ENCODE data around the gene MAPK8. TPM values are rescaled to one million over a fixed set of nuclear protein-coding genes. Genes with fewer than 3 reads are reported as not detected.
"Not testable (repeated sequence)": the region's sequence is repeated elsewhere in the genome, so short reads cannot be mapped to it uniquely, and the experiment has no call there.

Gene MAPK8
- total RNA-seq, 4 donors from 2014 or later: 36.1 to 51.5 (median 46.9) TPM

DNA sequence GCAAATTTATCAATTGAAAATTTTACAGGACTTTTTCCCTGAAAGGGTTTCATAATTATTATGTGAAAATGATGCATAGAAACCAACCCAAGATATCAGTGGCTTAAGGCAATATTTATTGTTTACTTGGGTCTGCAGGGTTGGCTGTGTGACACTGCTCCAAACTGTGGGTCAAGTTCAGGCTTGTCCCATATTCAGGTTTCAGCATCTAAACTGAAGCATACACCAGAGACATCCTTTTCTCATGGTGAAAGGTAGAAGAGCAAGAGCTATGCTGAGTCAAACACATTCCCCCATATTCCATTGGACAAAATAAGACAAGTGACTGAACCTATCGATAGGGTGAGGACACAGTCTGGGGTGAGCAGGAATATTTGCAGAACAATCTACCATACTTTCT, 110.9 kb downstream of the MAPK8 start:
- ATAC-seq (ENCODE audit: low FRiP score) (no peak), DNase-seq (ENCODE audit: low spot score) (no peak)
- TF ChIP-seq, protein P1, sequence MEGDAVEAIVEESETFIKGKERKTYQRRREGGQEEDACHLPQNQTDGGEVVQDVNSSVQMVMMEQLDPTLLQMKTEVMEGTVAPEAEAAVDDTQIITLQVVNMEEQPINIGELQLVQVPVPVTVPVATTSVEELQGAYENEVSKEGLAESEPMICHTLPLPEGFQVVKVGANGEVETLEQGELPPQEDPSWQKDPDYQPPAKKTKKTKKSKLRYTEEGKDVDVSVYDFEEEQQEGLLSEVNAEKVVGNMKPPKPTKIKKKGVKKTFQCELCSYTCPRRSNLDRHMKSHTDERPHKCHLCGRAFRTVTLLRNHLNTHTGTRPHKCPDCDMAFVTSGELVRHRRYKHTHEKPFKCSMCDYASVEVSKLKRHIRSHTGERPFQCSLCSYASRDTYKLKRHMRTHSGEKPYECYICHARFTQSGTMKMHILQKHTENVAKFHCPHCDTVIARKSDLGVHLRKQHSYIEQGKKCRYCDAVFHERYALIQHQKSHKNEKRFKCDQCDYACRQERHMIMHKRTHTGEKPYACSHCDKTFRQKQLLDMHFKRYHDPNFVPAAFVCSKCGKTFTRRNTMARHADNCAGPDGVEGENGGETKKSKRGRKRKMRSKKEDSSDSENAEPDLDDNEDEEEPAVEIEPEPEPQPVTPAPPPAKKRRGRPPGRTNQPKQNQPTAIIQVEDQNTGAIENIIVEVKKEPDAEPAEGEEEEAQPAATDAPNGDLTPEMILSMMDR (IDR thresholded peaks at IDR 0.05): no peak

DNA sequence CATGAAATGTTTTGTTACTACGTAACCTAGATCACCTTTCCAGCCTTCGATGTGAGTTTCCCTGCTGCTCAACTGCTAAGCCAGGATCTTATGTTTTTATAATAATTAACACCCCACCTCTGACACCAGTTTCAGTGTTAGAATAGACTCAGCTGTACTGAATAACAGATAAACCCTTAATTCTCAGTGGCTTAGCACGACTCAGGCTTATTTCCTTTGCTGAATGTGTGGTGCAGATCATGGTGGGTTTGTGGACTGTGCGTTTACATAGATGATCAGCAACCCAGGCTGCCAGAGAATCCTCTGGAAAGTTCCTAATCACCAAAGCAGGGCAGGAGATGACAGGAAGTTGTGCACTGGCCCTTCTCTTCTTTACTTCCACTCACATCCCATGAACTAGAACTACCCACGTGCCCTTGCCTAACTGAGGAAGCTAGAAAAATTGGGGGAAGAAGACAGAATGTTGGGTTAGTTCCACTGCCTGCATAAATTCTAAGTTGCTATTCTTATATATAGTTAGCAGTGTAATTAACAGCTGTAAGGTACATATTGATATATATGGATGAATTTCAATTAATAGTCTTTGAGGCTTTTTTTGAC, 111.8 kb downstream of the MAPK8 start:
- TF ChIP-seq, protein P1 (IDR thresholded peaks at IDR 0.05): no peak
- DNase-seq (ENCODE audit: low spot score): no peak
- no peak for ATAC-seq (ENCODE audit: low FRiP score)

DNA sequence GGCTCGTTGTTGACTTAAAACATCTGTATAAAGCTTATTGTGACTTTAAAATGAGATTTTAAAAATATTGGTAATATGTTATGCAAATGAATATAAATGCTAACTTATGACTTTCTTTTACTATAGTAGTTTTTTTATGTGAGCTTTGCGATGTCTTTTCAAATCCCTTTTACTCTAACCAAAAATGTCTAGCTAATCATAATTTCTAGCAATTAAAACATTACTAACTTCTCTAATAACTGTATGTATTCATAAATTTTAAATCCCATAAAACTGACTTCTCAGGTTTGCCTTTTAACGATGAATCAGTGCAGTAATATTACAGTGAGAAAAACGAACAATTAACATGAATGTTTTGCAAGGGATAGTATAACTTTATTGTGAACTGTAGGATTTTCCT, 113.2 kb downstream of the MAPK8 start:
- no peak for DNase-seq (ENCODE audit: low spot score)
- TF ChIP-seq, protein P1 (IDR thresholded peaks at IDR 0.05): no peak
- ATAC-seq (ENCODE audit: low FRiP score): no peak

DNA sequence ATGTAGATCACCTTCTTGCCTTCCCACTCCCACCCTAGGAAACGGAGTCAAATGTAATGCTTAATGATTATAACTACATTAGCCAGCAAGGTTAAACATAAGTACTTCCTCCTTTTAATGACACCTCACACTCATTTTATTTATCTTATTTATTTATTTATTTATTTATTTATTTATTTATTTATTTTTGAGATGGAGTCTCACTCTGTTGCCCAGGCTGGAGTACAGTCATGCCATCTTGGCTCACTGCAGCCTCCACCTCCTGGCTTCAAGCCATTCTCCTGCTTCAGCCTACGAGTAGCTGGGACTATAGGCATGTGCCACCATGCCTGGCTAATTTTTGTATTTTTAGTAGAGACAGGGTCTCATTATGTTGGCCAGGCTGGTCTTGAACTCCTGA, 115.4 kb downstream of the MAPK8 start:
- DNase-seq (ENCODE audit: low spot score): not testable (repeated sequence)

DNA sequence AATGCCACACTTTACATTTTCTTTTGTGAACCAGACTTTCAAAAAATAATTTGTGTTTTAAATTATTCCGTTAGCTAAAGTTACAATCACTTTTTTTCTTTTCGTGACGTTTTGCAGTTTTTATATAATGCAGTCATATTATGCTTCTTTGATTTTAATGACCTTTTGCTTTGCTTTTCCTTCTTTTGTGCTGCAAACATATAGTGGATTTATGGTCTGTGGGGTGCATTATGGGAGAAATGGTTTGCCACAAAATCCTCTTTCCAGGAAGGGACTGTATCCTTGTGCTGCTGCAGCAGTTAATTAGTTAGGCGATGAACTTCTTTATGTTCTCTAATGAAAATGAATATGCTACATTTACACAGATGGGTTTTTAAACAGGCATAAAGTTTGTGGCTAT, 117.4 kb downstream of the MAPK8 start:
- ATAC-seq (ENCODE audit: low FRiP score) (no peak), DNase-seq (ENCODE audit: low spot score) (no peak)
- TF ChIP-seq, protein P1 (IDR thresholded peaks at IDR 0.05): no peak

More for the DNA sequence above, 115.4 kb downstream of the MAPK8 start:
- not testable (repeated sequence) for ATAC-seq (ENCODE audit: low FRiP score)

DNA sequence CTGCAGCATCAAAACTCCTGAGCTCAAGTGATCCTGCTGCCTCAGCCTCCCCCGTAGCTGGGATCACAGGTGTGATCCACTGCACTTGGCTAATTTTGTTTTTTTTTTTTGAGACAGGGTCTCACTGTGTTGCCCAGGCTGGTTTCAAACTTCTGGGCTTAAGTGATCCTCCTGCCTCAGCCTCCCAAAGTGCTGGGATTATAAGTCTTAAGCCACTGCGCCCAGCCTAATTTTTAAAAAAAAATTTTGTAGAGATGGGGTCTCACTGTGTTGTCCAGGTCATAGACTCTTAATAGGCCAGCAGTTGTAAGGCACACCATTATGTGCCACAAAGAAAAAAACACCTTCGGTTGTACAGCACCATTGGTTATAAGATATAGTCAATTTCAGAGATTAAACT, 122.4 kb downstream of the MAPK8 start:
- DNase-seq (ENCODE audit: low spot score) (no peak), ATAC-seq (ENCODE audit: low FRiP score) (no peak)
- TF ChIP-seq, protein P1 (IDR thresholded peaks at IDR 0.05): no peak

DNA sequence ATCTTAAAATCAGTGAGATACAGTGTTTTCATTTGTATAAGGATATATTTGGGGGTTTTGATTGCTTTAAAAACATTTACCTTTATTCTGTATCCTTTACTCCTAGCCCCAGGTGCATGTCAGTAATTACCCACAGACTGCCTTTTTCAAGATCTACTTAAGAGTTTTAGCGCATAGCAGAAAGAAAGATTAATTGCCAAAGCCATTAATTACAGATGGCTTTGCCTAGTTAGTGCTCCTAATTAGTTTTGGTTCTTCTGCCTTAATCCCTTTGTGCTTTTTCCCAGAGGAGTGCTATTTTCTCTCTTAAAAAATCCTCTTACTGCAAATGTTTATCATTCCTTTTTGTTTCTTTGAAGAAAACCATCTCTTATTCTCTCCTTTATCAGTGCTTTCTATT, 122.8 kb downstream of the MAPK8 start:
- ATAC-seq (ENCODE audit: low FRiP score): no peak

More for the DNA sequence above, 122.8 kb downstream of the MAPK8 start:
- no peak for DNase-seq (ENCODE audit: low spot score)
- TF ChIP-seq, protein P1 (IDR thresholded peaks at IDR 0.05): no peak
